GM10266 (cell line): Measurements from ENCODE around the gene CUX1.

Experiments
- DNase-seq: peaks from one replicate; pipeline ENCODE4 v3.0.0; 2012; ENCODE audit errors: extremely low spot score
- CTCF ChIP-seq: IDR thresholded peaks from 2 replicates; pipeline ENCODE4 v1.5.1; 2012; ENCODE audit warnings: mild to moderate bottlenecking, low read depth; ENCODE audit not compliant: control insufficient read depth, insufficient read depth; ENCODE audit errors: missing control alignments

CUX1 gene

GRCh38 chr7:102115181-102115580 lies 297.8 kb downstream of the CUX1 start:
- no peak for DNase-seq
- no peak for TF ChIP-seq CTCF

- DNase-seq = no peak
- TF ChIP-seq CTCF = no peak
Observed at GRCh38 chr7:102115931-102116330, 298.5 kb downstream of the CUX1 start.

- no peak for DNase-seq
- no peak for TF ChIP-seq CTCF
Observed at GRCh38 chr7:102117743-102118142, 300.3 kb downstream of the CUX1 start.

- DNase-seq = no peak
- TF ChIP-seq CTCF = no peak
Observed at GRCh38 chr7:102119213-102119651, 301.8 kb downstream of the CUX1 start.

- no peak for TF ChIP-seq CTCF
- DNase-seq = no peak
Observed at GRCh38 chr7:102119925-102120324, 302.5 kb downstream of the CUX1 start.

GRCh38 chr7:102120666-102121195 lies 303.3 kb downstream of the CUX1 start:
- TF ChIP-seq CTCF = no peak
- no peak for DNase-seq

GRCh38 chr7:102122026-102122425 lies 304.6 kb downstream of the CUX1 start:
- TF ChIP-seq CTCF = no peak
- peak; percentile 65 for DNase-seq
